GM19238 (cell line): ENCODE data around the gene KIAA1671.

Source experiments
- DNase-seq: peaks from one replicate; pipeline ENCODE4 v3.0.0; 2011; ENCODE audit warnings: low spot score; ENCODE audit not compliant: insufficient read length

KIAA1671 gene

GRCh38 chr22:25066861-25067435 lies 114.4 kb downstream of the KIAA1671 start:
- no peak for DNase-seq

- no peak for DNase-seq
Measured at GRCh38 chr22:25067851-25068421, 115.4 kb downstream of the KIAA1671 start.

DNA sequence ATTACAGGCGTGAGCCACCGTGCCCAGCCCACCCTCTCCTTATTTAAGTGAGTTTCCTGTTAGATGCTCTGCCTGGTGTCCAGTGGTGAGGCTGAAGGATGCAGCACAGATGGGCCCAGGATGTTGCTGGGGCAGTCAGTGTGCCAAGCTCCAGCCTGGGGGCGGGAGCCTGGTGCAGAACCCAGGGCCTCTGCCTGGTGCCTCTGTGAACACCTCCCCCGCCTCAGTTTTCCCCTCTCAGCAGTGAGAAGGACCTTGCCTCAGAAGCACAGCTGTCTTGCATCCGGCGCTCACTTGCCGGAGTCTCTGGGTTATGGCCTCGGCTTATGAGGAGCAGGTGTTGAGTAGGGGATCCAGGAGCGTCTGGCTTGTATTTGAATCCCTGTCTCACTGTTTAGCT lies 116.2 kb downstream of the KIAA1671 start:
- no peak for DNase-seq

DNA sequence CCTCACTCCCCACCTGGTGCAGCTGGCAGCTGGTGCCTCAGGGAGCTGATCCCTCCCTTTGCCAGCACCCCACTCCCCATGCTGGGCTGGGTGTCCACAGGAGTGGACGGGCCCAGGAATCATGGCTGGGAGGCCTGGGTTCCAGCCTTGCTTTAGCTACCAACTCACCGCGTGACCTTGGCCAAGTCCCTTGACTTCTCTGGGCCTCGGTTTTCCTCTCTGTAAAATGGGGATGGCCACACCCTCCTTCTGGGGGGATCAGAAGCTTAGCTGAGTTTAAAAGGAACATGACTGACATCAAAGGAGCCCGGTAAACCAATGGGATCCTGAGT lies 116.9 kb downstream of the KIAA1671 start:
- DNase-seq = no peak

DNA sequence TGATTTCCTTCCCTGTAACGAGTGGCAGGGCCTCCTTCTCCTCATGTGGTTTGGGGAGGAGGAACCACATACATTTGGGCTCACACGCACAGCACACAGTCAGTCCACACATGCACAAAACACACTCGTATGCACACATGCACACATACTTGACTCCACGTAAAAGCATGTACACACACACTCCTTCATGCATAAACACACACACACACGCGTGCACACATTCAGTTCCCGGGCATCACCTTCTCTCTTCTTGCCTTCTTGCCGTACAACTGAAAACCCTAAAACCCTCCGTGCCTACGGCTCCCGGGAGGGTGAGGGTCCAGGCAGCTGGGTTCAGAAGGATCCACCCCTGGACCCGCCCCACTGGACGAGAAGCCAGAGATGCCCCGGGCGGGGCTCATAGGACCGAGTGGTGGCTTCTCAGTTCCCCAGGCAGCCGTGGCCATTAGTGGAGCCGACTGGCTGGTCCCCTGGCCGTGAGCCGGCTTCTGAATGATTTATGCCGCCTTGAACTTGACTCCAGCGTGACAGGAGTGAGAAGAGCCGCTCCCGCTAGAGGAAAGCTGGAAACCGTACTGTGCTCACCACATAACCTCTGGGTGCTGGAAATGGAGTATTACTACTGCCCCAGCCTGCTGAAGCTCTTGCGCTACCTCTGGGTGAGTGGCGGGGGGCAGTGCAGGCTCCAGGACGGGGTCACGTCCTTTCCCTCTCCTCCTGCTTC lies 117.4 kb downstream of the KIAA1671 start:
- DNase-seq = no peak

DNA sequence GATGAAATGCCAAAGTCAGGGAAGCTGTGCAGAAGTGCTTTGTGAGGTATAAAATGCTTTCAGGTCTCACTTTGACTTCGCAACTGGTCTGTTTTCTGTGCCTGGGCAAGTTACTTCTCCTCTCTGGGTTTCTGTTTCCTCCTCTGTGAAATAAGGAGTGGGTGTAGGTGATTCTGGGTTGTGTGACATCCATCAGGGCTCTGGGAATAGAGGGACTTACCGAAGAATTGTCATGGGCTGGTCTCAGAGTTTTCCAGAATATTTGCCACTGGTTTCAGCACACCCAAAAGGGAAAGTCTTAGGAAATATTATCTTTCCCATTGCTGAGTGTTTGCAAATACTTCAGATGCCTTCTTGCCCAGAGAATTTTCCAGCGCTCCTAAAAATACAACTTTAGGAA lies 118.4 kb downstream of the KIAA1671 start:
- no peak for DNase-seq

DNA sequence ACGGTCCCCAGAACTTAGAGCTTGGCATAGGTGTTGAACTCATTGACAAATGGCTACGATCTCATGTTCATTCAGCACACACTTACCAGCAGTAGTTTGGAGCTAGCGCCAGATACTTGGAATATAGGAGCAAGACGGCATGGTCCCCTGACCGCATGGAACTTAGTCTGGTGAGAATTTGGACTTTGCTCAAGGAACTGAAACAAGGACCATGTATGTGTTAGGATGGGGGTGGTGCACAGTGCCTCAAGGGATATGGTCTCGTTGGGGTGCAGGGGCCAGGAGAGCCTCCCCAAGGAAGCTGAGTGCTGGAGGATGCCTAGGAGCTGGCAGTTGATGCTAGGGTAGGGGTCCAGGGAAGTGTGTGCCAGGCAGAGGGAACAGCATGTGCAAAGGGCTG lies 119.2 kb downstream of the KIAA1671 start:
- no peak for DNase-seq

GRCh38 chr22:25072406-25072805 lies 119.9 kb downstream of the KIAA1671 start:
- no peak for DNase-seq

DNA sequence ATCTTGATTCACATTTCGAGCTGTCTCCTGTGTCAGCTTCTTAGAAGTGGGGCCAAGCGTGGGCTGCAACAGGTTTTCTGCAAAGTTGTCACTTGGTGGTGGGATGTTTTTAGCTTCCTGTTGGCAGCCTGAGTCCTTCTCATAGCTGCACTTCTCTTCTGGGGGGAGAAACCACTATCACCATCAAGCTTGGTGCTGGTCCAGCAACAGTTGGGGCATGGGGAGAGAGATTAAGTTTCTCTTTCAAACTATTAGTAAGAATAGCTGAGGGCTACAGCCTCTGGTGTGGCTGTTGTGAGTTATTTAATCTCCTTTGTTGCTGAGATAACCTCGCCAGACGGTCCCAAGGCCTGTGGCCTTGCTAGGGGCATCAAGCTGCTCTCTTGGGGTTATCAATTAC lies 123.8 kb downstream of the KIAA1671 start:
- DNase-seq = no peak

- DNase-seq = no peak
Measured at GRCh38 chr22:25077056-25077455, 124.5 kb downstream of the KIAA1671 start.

DNA sequence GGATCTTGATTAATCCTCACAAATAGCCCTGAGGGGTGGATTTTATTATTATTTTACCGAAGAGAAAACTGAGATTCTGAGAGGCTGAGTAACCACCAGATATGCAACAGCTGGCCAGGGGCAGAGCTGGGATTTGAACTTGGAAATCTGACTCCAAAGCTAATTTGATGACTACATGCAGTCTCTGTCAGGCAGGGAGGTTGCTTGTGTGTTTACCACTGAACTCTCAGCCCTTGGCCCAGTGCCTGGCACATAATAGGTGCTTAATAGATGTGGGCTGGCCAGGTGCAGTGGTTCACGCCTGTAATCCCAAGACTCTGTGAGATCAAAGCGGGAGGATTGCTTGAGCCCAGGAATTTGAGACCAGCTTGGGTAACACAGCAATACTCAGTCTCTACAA lies 125.4 kb downstream of the KIAA1671 start:
- DNase-seq = no peak

DNA sequence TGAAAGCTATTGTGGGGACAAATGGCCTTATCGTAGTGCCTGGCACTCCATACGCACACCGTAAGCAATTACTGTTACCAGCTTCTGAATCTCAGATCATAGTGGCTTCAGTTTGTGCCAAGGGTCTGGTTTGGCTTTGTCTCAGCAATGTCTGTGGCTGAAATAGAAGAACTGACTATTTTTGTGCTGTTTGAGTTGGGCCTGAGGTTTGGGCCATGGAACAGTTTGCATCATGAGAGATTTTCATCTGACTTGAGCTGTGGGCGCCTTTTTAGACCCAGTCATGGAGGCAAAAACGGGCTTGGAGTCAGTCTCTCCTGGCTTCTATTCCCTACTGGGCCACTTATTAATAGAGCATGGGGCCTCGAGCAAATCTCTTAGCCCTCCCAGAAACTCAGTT lies 126.1 kb downstream of the KIAA1671 start:
- DNase-seq = no peak

DNA sequence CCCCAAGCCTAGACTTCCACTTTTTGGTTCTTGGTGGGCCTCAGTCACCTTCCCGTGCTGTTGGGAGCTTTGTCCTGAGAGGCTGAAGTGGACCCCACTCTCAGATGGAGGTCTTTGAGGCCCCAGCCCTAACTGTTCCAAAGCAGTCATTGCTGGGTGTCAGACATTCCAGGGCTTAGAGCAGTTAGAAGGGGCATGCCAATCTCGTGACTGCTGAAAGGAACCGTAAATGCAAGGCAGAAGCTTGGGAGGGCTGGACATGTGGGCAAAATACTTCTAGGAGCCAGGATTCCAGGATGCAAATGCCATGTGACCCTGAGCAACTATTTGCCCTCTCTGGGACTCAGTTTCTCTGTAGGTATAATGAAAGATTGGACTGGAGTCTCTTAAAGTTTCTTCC lies 128.3 kb downstream of the KIAA1671 start:
- no peak for DNase-seq

- peak; percentile 44 for DNase-seq
Measured at GRCh38 chr22:25081409-25081824, 128.9 kb downstream of the KIAA1671 start.

DNA sequence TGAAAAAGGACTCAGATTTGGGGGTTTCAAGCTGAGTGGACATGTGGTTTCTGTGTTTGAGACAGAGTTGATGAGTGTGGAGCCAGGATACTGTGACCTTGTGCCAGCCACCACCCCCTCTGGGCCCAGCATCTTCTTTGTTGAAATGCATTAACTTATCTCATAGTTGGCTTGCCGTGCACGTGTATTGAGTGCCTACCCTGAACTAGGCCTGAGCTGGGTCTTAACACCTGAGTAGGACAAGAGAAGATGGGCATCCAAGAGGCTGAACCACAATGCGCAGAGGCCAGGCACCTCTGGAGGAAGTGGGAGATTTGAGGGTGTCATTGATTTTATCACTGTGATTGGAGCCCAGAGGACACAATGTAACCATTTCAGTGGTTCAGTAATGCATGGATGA lies 129.6 kb downstream of the KIAA1671 start:
- no peak for DNase-seq

DNA sequence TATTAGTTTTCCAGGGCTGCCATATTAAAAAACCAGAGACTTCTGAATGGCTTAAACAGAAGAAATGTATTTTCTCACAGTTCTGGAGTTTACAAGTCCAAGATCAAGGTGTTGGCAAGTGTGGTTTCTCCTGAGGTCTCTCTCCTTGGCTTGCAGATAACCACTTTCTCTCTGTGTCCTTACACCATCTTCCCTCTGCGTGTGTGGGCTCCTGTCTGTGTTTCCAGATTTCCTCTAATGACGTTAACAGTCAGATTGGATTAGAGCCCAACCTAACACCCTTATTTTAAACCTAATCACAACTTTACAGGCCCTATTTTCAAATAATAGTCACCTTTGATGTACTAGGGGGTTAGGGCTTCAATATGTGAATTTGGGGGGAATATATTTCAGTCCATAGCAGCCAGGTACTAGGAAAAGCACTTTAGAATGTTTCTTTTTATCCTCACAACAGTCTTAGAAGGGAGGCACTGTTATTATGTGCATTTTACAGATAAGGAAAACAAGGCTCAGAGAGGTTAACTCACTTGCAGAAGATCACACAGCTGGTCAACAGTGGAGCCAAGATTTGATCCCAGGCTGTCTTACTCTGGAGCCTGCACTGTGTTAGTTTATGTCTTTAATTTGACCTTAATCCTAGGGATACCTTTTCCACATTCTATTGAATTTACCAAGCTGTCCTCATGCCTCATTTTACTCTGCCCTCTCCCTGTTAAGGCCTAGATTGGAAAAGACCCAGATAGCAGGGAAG lies 130.7 kb downstream of the KIAA1671 start:
- DNase-seq = no peak

GRCh38 chr22:25083807-25084200 lies 131.3 kb downstream of the KIAA1671 start:
- no peak for DNase-seq

- no peak for DNase-seq
Measured at GRCh38 chr22:25084405-25085107, 132.0 kb downstream of the KIAA1671 start.

DNA sequence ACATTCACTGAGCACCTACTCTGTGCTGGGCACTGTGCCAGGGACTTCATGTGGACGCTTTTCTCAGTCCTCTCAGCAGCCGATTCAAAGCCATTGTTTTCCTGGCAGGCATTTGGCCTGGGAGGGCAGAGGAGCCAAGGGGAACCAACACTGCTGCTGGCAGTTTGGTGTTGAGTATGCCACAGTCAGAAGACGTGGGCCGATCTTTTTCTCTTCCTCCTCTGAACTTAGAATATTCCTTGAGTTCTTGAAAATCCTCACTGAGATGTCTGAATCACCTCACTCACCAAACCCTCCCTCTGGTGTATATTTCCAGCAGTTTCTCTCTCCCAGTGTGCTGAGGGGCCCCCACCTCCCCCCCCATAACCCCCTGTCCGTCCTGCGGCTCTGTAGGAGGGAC lies 132.6 kb downstream of the KIAA1671 start:
- DNase-seq = no peak

DNA sequence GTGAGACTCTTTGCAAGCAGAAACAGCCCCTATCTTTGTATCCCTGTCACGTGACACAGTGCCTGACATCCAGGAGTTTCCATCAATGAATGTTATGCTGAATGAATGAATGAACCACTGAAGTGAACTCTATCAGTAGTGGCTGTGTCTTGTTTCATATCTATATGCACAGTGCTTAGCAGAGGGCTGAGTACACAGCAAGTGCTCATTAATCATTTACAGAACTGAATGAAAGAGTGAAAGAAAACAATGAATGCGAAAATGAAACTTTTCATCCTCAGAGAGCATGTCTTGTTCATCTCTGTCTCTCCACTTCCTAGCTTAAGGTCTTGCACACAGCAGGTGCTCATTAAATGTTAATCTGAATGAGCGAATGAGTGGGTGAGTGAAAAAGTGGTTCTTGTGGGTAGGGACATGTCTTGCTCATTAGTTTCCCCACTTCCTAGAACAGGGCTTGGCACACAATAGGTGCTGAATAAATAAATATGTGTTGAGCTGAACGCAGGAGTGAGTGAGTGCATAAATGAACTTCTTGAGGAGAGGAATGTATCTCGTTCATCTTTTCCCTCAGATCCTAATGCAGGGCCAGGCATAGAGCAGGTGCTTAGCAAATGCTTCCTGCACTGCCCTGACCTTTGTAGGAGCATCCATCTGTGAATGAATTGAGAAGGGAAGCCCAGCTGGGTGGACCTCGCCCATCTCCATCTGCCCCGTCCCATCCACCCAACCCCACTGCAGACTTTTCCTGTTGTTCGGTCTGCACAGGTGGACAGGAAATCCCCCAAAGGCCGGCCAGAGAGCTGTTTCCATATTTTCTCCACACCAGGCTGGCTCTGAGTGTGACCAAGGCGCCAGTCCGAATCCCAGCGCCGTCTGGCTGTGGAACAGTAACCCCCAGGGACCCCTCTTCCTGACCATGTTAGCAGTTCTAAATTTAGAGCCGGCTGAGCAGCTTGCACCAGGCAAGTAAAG lies 133.7 kb downstream of the KIAA1671 start:
- DNase-seq = peak; percentile 33

- DNase-seq = no peak
Measured at GRCh38 chr22:25086902-25087282, 134.4 kb downstream of the KIAA1671 start.
